IPS DF 19.7 (cell line): ENCODE results near the gene CORIN.

Experiments used
- DNase-seq: peaks from one replicate; pipeline ENCODE4 v3.0.0-alpha.2; 2013; ENCODE audit warnings: low read depth, low spot score

The CORIN gene

GRCh38 chr4:47642985-47643760, 194.7 kb downstream of the CORIN start:
- no peak for DNase-seq

GRCh38 chr4:47642191-47642830, 195.6 kb downstream of the CORIN start:
- no peak for DNase-seq

- no peak for DNase-seq
Measured at GRCh38 chr4:47641755-47642154, 196.1 kb downstream of the CORIN start.

GRCh38 chr4:47640911-47641310, 197.0 kb downstream of the CORIN start:
- DNase-seq: no peak

GRCh38 chr4:47639531-47639930, 198.3 kb downstream of the CORIN start:
- DNase-seq: no peak

GRCh38 chr4:47631161-47631560, 206.7 kb downstream of the CORIN start:
- DNase-seq: no peak

DNA sequence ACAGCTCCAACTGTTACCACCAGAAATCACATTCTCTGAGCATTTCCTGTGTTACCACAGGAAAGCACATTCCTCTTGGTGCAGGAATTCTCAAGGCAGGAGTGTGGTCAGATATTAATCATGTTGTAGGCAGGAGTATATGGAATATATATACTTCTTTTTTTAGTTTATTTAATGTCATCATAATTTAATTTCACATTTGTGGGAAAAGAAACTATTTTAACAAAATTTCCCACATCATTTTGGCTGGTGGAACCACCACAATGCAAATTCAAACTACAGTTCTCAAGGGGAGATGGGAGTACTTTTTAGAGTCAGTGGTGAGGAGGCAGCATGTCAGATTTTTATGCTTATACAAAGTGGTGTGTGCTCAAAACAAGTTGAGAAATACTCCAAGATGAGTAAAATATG, 213.8 kb downstream of the CORIN start:
- DNase-seq: no peak

GRCh38 chr4:47621181-47621580, 216.7 kb downstream of the CORIN start:
- DNase-seq: no peak

GRCh38 chr4:47619691-47620090, 218.2 kb downstream of the CORIN start:
- DNase-seq: no peak

GRCh38 chr4:47617607-47618006, 220.3 kb downstream of the CORIN start:
- DNase-seq: no peak

DNA sequence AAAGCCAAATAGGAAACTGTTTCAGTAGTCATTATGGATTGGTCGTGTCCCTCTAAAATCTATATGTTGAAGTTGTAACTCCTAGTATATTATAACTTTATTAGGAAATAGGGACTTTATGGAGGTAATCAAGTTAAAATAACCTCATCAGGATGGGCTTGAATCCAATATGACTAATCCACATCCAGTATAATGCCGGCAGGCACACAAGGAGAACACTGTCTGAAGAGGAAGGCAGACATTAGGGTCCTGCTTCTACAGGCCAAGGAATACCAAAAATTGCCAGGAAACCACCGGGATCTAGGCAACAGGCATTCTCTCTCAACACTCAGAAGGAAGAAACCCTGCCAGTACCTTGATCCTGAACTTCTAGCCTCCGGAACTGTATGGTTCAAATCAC, 222.5 kb downstream of the CORIN start:
- DNase-seq: no peak

GRCh38 chr4:47612116-47613023, 225.5 kb downstream of the CORIN start:
- no peak for DNase-seq

GRCh38 chr4:47606482-47606881, 231.4 kb downstream of the CORIN start:
- no peak for DNase-seq

DNA sequence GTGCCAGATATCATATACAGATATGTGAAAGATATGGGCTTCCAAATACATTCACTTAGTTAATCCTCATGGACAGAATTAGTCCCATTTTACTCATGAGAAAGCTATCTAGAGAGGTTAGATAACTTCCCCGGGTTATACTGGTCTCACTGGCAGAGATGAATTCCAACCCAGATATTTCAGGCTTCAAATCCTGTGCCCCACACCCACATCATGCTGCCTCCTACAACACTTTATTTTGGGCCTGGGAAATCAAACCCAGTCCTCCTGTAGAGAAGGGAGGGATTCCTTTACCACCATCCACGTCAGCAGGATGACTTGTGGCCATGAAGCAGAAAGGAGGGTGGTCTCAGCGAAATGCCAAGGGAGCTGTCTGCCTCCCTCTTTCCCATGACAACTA, 239.0 kb downstream of the CORIN start:
- DNase-seq: no peak

GRCh38 chr4:47598320-47598719, 239.5 kb downstream of the CORIN start:
- DNase-seq: no peak

DNA sequence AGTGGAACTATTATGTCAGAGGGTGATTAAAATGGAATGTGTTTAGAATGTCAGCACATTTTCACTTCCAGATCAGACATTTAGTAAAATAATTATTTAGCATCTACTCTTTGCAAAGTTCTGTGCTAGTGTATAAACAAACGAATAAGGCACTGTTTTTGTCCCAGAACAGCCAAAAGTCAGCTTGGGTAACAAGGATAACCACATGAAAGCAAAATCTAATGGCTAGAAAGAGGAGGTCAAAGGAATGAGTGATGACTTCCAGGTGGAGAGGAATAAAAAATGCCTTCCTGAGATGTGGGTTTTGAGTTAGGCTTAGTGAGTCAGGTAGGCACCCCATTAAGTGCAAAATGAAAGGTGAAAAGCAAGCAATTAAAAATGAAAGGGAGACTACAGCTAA, 240.2 kb downstream of the CORIN start:
- no peak for DNase-seq

DNA sequence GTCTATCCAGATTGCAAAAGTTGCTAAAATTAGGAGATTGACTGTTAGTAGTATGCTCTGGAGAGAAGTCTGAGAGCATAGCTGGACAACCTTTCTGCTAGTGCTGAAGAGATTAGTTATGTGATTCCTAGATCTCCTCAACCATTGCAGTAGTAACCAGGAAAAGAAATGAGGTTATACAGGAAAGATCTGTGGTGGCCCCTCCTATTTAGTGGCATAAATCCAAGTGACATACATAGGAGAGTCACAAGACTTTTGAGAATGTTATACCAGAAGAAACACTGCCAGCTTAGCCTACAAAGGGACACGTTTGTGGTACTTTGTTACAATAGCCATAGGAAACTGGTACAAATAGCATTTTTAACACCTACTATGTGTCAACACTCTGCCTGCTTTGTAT, 247.5 kb downstream of the CORIN start:
- no peak for DNase-seq

- DNase-seq: no peak
Measured at GRCh38 chr4:47579235-47579634, 258.6 kb downstream of the CORIN start.

DNA sequence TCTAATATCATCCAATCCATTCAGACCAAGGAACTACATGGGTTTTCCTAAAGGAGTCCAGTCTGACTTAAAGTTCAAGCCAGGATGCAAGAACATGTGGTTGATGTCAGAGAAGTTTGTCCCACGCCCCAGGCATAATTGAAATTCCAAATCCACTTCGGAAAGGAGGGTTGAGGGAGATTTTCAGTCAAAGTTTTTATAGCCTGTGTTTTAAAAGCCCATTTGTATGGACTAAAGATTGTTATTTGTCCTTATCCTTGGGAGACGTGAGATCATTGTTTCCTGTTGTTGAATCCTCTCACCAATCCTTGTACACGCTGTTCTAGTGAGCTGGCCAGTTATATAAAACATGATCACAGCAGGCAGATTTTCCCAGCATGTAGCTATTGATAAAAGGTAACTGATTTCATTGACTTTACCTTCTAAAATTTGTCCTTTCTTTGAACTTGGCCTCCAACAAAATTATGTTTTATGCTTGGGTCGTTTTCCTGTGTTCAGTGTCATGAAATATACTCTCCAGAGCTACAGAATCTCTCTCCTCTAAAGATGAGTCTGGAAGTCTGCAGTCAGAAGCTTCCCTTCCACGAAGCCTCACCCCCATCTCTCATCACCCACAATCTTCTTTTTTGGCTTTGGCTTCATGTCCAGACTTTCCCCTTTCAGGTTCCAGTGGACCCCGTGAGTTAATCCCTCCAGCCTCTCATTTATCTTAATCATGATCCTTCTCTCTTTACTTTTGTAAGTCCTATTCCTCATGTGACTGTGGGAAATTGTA, 259.9 kb downstream of the CORIN start:
- DNase-seq: no peak

GRCh38 chr4:47572981-47573380, 264.9 kb downstream of the CORIN start:
- no peak for DNase-seq

DNA sequence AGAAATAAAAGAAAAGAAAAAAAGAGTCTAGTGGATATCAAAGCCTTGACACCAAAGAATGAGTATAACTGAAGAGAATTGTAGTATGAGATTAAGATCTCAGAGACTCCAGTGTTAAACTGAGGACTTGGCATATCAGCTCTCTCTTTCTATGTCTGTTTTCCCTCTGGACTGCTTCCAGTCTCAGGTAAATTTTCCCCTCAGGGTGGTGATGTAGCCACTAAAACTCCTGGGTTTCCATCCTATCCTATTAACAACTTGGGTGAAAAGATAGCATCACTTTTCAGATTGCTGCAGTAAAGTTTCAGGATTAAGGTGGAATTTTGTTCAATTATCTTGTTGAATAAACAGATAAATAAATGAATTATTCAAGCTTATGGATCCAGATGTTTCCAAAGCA, 267.1 kb downstream of the CORIN start:
- DNase-seq: no peak

DNA sequence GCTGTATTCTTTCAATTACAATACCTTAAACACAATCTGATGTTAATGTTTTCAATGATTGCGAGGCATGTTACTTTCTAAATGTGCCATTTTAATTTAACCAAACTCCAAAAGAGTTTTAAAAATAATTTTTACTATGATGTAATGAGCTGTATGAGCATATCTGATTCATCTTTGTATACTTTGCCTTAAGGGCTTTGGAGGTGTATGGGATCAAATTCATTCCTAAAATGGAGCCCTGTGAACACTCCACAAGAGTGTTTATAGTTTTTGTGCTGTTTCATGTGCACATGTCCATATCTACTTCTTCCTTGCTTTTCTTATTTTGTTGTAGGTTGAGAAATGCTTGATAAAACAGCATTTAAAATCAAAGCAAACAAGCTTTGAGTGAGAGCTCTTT, 270.4 kb downstream of the CORIN start:
- DNase-seq: no peak
